Large intestine (tissue), 3 donors: ENCODE data around the gene SPAG6. TPM values are rescaled to one million over a fixed set of nuclear protein-coding genes. Genes with fewer than 3 reads are reported as not detected.
"Not testable (repeated sequence)": the region's sequence is repeated elsewhere in the genome, so short reads cannot be mapped to it uniquely, and the experiment has no call there.

Experiments used
- DNase-seq, 2 donors: peaks; one replicate each; pipeline versions ENCODE4 v3.0.0 to v3.0.0-alpha.2; 2013
- H3K27ac ChIP-seq: one replicate; pipeline ENCODE4 v1.5.1; 2013; ENCODE audit warnings: low read length
- H3K27me3 ChIP-seq: 2 replicates; pipeline ENCODE4 v1.6.1; 2013; ENCODE audit warnings: low read length; ENCODE audit not compliant: control insufficient read depth, insufficient read depth
- H3K36me3 ChIP-seq: 2 replicates; pipeline ENCODE4 v1.6.1; 2013; ENCODE audit warnings: low read length; ENCODE audit not compliant: control insufficient read depth, insufficient read depth
- H3K4me1 ChIP-seq: one replicate; pipeline ENCODE4 v1.6.1; 2013; ENCODE audit warnings: low read length; ENCODE audit not compliant: control insufficient read depth, insufficient read depth
- H3K4me3 ChIP-seq: one replicate; pipeline ENCODE4 v1.5.1; 2013; ENCODE audit warnings: low read length
- H3K9me3 ChIP-seq: one replicate; pipeline ENCODE4 v1.6.1; 2013; ENCODE audit warnings: mild to moderate bottlenecking, low read depth, low read length, moderate library complexity; ENCODE audit not compliant: control insufficient read depth
- WGBS: methylation state at CpG from one replicate; pipeline ENCODE4 v1.1.5; 2013; ENCODE audit warnings: low lambda C conversion rate; ENCODE audit not compliant: insufficient coverage; 5-methylcytosine and 5-hydroxymethylcytosine counted together
- polyA plus RNA-seq: library from polyadenylated mRNA; unstranded; fragments of 120-200 nt; gene quantifications from one replicate; pipeline ENCODE4 v1.2.1, GENCODE V29; 2013

SPAG6 gene
- polyA plus RNA-seq, 1 donor = 0.19 TPM

DNA sequence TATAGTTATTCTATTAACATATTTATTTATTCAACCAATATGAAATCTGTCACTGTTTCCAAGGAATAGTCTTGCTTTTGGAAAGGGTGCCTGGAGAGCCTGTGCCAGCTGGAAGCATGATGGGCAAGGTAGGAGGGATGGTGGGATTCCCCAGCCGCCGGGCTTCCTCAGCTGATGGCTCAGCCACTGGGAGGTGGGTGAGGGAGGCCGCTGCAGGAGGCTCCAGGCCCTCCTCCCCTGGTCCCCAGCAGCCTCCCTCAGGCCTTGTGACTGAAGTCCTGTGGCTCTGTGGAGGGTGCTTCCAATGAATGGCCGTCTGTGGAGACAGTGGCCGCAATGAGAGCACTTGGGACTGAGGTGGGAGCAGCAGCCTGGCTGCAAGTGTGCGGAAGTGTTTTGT lies 27.0 kb downstream of the SPAG6 start:
- Histone ChIP-seq H3K27ac (no peak overlapping the region), H3K4me1 (no peaks in the 10 kb centered on the region), H3K9me3 (no peaks in the 10 kb centered on the region), H3K4me3 (no peak overlapping the region), H3K27me3 (no peaks in the 10 kb centered on the region), H3K36me3 (no peaks in the 10 kb centered on the region)
- DNase-seq = no peak
- no CpG with 5 or more reads among the region's 6 CpGs for WGBS

DNA sequence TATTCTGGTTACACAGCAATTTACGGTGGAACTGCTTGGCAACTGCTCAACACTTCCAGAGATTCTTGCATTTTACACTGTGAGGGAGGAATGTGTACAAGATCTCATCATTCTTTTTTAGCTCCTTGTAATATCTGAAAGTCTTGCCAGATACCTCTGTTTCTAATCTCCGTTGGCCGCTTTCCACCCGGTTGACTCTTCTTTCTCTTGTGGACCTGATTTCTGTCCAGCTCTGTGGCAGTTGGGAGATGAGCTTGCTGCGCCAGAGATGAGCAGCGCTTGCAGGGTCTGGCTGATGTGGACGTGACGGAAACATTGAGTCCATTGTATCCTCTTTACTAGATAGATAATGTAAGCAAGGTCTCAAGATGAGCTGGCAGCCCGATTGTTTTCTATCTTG lies 27.6 kb downstream of the SPAG6 start:
- Histone ChIP-seq H3K4me1 (no peaks in the 10 kb centered on the region), H3K4me3 (no peak overlapping the region), H3K27me3 (no peaks in the 10 kb centered on the region), H3K9me3 (no peaks in the 10 kb centered on the region), H3K27ac (no peak overlapping the region), H3K36me3 (no peaks in the 10 kb centered on the region)
- WGBS = 40% methylated on average over 1 of the region's 9 CpGs
- DNase-seq = peak in 1 of 2 donors; percentile 4

DNA sequence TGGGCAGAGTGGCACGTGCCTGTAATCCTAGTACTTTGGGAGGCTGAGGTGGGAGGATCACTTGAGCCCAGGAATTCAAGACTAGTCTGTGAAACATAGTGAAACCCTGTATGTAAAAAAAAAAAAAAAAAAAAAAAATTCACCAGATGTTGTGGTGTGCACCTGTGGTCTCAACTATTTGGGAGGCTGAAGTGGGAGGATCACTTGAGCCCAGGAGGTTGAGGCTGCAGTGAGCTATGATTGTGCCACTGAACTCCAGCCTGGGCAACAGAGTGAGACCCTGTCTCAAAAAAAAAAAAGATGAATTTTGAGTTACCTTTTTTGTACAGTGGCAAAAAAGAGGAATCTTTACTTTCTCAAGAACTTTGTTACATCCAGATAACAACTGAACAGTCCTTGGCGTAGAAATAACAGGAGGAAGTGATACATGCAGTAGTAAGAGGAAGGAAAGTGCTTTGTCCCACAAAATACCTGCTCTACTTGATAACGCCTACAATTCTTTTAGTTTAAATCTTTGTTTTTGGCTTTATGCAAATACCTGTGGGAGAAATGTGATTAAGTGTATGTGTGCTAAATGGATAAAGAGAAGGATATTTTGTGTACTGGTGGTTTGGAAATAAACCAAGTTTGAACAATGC lies 29.3 kb downstream of the SPAG6 start:
- DNase-seq = no peak
- no peaks in the 10 kb centered on the region for H3K36me3 ChIP-seq
- no peak overlapping the region for H3K4me3 ChIP-seq
- no peaks in the 10 kb centered on the region for H3K9me3 ChIP-seq
- H3K27me3 ChIP-seq = no peaks in the 10 kb centered on the region
- 80% methylated on average over 1 of the region's 3 CpGs for WGBS
- H3K4me1 ChIP-seq = no peaks in the 10 kb centered on the region
- H3K27ac ChIP-seq = no peak overlapping the region

DNA sequence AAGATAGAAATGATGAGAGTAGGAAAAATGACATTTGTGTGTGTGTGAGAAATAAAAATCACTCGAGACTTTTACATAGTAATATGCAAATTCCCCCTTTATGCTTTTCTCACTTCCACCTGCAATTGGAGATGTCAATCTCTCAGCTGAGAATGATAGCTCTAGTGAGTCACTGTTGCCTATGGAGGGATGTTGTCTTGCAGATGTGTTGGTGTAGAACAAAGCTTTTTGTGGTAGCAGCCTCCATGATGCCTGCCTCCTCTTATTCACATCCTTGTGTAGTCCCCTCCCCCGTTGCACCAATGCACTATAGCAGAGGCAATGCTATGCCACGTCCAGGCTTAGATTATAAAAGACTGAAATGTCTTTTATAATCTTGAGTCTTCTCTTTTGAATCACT lies 33.8 kb downstream of the SPAG6 start:
- 100% methylated on average over 1 of the region's 3 CpGs for WGBS

DNA sequence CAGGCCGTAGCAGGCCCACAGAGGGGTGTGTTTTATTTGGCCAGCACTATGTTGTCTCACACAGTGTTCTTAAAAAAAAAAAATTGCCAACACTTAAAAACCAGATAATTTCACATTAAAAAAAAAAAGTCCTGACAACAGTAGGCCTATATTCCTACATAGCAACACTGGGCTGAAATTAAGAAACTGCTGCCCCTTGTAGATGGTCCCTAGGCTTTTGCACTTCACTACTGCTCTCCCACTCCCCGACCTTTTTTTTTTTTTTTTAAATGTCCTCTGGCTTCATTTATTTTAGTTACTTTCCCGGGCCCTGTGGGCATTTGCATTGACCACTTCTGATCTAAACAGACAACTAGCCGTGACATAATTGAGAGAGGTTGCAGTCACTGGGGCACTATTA lies 36.0 kb downstream of the SPAG6 start:
- Histone ChIP-seq H3K27ac (no peak overlapping the region), H3K36me3 (no peaks in the 10 kb centered on the region)

More for the DNA sequence above, 33.8 kb downstream of the SPAG6 start:
- Histone ChIP-seq H3K4me1 (no peaks in the 10 kb centered on the region), H3K36me3 (no peaks in the 10 kb centered on the region), H3K4me3 (no peak overlapping the region), H3K9me3 (no peaks in the 10 kb centered on the region), H3K27ac (no peak overlapping the region), H3K27me3 (no peaks in the 10 kb centered on the region)
- DNase-seq = no peak

DNA sequence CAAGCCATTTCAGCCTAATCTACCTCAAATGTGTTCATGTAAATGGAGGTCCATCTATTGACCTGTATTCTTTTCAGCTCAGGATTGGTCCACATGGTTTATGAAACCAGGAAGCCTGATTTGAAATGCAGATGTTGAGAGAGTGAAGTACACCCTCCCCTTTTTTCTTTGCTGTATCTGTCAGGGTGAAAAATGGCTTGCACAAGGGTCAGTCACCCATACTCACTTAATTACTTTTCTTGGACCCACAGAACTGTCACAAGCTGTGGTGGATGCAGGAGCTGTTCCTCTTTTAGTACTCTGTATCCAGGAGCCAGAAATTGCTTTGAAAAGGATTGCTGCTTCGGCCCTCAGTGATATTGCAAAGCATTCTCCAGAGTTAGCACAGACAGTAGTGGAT lies 41.2 kb downstream of the SPAG6 start:
- H3K4me3 ChIP-seq = no peak overlapping the region
- no CpG with 5 or more reads among the region's 1 CpG for WGBS
- H3K9me3 ChIP-seq = no peaks in the 10 kb centered on the region
- H3K36me3 ChIP-seq = no peaks in the 10 kb centered on the region
- H3K27me3 ChIP-seq = no peaks in the 10 kb centered on the region
- DNase-seq = no peak
- H3K4me1 ChIP-seq = no peaks in the 10 kb centered on the region
- H3K27ac ChIP-seq = no peak overlapping the region

More for the DNA sequence above, 36.0 kb downstream of the SPAG6 start:
- H3K9me3 ChIP-seq = no peaks in the 10 kb centered on the region
- no peaks in the 10 kb centered on the region for H3K27me3 ChIP-seq
- 60% methylated on average over 1 of the region's 4 CpGs for WGBS
- no peak for DNase-seq
- H3K4me3 ChIP-seq = no peak overlapping the region
- no peaks in the 10 kb centered on the region for H3K4me1 ChIP-seq

DNA sequence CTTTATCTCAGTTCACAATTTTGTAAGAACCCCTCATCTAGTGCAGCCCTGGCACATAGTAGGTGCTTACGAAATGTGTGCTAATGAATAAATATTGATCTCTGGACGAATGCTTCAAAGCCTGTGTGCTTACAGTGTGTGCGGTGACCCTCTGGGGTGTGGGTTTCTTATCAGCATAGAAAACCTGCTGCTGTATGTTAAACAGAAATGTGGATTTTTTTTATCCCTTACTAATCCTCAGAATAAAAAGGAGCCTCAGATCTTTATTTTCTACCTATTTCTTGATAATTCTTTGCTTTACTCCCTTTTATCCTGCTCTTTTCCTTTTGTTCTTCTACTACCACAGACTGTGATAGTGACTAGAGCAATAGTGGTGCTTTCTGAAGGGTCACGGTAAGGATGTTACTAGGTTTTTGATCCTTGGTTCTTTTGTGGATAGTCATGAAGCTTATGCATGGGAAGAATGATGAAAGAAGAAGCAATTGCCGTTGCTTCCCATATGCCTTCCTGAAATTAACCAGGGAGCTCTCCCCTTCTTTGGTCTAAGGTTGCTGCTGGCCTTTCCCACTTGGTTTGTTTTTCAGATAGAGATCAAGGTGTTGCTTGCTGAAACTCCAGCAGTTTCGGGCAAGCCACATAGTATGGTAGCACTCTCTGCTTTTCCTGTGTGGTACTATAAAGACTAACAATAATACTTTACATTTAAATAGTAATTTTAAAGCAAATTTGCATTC lies 44.7 kb downstream of the SPAG6 start:
- Histone ChIP-seq H3K9me3 (no peaks in the 10 kb centered on the region), H3K4me3 (no peak overlapping the region), H3K4me1 (no peaks in the 10 kb centered on the region), H3K27ac (no peak overlapping the region), H3K36me3 (no peaks in the 10 kb centered on the region), H3K27me3 (no peaks in the 10 kb centered on the region)
- no peak for DNase-seq
- WGBS = no CpG with 5 or more reads among the region's 6 CpGs

DNA sequence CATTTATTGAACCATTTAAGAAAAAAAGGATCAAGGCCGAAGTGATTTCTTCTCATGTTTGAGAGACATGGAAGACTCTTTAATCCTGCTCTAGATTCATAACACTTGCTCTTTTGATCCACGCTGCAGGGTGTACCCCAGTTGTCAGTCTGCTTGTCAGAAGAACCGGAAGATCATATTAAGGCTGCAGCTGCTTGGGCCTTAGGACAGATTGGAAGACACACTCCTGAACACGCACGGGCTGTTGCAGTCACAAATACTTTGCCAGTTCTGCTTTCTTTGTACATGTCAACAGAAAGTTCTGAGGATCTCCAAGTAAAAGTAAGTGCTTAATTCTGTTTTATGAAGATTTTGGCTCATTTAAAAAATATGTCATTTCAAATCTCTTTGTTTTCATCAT lies 46.3 kb downstream of the SPAG6 start:
- no peaks in the 10 kb centered on the region for H3K36me3 ChIP-seq
- no peak overlapping the region for H3K27ac ChIP-seq
- WGBS = no CpG with 5 or more reads among the region's 5 CpGs
- no peak overlapping the region for H3K4me3 ChIP-seq
- no peak for DNase-seq
- H3K4me1 ChIP-seq = peaks cover 4% of the 10 kb centered on the region
- no peaks in the 10 kb centered on the region for H3K9me3 ChIP-seq
- no peaks in the 10 kb centered on the region for H3K27me3 ChIP-seq

DNA sequence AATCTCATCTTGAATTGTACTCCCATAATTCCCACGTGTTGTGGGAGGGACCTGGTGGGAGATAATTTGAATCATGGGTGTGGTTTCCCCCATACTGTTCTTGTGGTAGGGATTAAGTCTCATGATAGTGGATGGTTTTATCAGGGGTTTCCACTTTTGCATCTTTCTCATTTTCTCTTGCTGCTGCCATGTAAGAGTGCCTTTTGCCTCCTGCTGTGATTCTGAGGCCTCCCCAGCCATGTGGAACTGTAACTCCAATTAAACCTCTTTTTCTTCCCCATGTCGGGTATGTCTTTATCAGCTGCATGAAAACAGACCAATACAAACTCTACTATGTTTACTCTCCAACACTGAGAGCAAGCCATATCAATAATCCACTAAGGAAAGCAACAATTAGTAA lies 50.9 kb downstream of the SPAG6 start:
- not testable (repeated sequence) for H3K27ac ChIP-seq, H3K36me3 ChIP-seq, DNase-seq, H3K27me3 ChIP-seq, H3K9me3 ChIP-seq, H3K4me3 ChIP-seq, H3K4me1 ChIP-seq
- 17% methylated on average over 1 of the region's 2 CpGs for WGBS

DNA sequence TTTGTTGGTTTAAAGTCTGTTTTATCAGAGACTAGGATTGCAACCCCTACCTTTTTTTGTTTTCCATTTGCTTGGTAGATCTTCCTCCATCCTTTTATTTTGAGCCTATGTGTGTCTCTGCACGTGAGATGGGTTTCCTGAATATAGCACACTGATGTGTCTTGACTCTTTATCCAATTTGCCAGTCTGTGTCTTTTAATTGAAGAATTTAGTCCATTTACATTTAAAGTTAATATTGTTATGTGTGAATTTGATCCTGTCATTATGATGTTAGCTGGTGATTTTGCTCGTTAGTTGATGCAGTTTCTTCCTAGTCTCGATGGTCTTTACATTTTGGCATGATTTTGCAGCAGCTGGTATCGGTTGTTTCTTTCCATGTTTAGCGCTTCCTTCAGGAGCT lies 61.6 kb downstream of the SPAG6 start:
- not testable (repeated sequence) for H3K4me3 ChIP-seq, DNase-seq, H3K36me3 ChIP-seq, H3K4me1 ChIP-seq, H3K27ac ChIP-seq, H3K9me3 ChIP-seq, H3K27me3 ChIP-seq
- no CpG with 5 or more reads among the region's 5 CpGs for WGBS

DNA sequence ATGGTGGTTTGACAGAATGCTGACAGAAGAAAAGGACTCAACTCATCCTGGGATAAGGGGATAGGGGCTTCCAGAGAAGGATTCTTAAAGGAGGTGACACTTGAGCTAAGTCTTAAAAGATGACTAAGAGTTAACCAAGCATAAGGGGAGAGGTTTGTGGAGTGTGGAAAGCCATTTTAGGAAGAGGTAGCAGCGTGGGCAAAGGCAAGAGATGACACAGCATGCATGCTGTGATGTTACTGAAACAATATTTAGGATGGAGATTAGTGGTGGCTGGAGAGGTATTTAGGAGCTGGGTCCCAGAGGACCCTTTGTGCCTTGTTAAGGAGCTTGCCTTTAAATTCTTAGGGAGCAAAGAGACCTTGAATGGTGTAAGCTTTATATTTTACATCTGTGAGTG lies 65.1 kb downstream of the SPAG6 start:
- no peaks in the 10 kb centered on the region for H3K36me3 ChIP-seq
- H3K27ac ChIP-seq = no peak overlapping the region
- no peak for DNase-seq
- H3K9me3 ChIP-seq = no peaks in the 10 kb centered on the region
- no peaks in the 10 kb centered on the region for H3K4me1 ChIP-seq
- no peak overlapping the region for H3K4me3 ChIP-seq
- no peaks in the 10 kb centered on the region for H3K27me3 ChIP-seq
- no CpG with 5 or more reads among the region's 1 CpG for WGBS
